Ascending aorta (tissue), 2 donors: ENCODE measurements around the gene MAP3K6. TPM values are rescaled to one million over a fixed set of nuclear protein-coding genes. Genes with fewer than 3 reads are reported as not detected.

Experiments
- DNase-seq, 2 donors: peaks; one replicate each; pipeline ENCODE4 v3.0.0-alpha.2; 2019; ENCODE audit warnings: low spot score in 2 of 2
- H3K27ac ChIP-seq, 2 donors: fragments of 200-600 bp; sonication (generic); one replicate each; pipeline ENCODE4 v1.5.1; 2016 to 2017; ENCODE audit warnings: mild to moderate bottlenecking in 1 of 2
- H3K27me3 ChIP-seq: fragments of 200-600 bp; sonication (generic); one replicate; pipeline ENCODE4 v1.5.1; 2017
- H3K36me3 ChIP-seq, 2 donors: fragments of 200-600 bp; sonication (generic); one replicate each; pipeline ENCODE4 v1.5.1; 2016
- H3K4me1 ChIP-seq, 2 donors: fragments of 200-600 bp; sonication (generic); one replicate each; pipeline ENCODE4 v1.5.1; 2016 to 2017; ENCODE audit warnings: mild to moderate bottlenecking in 1 of 2
- H3K4me3 ChIP-seq, 2 donors: fragments of 200-600 bp; sonication (generic); one replicate each; pipeline ENCODE4 v1.5.1; 2016 to 2017; ENCODE audit warnings: mild to moderate bottlenecking in 1 of 2
- H3K9me3 ChIP-seq, 2 donors: fragments of 200-600 bp; sonication (generic); one replicate each; pipeline ENCODE4 v1.5.1; 2016
- intact Hi-C: fragments of 100-400 bp; cut with DNase I; formaldehyde crosslinking; loops from one replicate; pipeline ENCODE4 v1.15.1; 2023
- total RNA-seq: library from RNA; depleted of rRNA; stranded (reverse); fragments of >200 nt; gene quantifications from one replicate; pipeline ENCODE4 v1.1.0, GENCODE V29; 2016
- TF ChIP-seq, protein P1 (sequence below), 3 experiments: fragments of 200-600 bp in 2 of 3; fragments of 450-650 bp in 1 of 3; sonication (generic) in 2 of 3; IDR thresholded peaks; one replicate each; pipeline ENCODE4 v1.5.1; 2016 to 2019; ENCODE audit warnings: antibody characterized with exemption in 3 of 3, mild to moderate bottlenecking in 1 of 3, moderate library complexity in 1 of 3

The MAP3K6 gene
- total RNA-seq, 1 donor from 2014 or later: 164 TPM

DNA sequence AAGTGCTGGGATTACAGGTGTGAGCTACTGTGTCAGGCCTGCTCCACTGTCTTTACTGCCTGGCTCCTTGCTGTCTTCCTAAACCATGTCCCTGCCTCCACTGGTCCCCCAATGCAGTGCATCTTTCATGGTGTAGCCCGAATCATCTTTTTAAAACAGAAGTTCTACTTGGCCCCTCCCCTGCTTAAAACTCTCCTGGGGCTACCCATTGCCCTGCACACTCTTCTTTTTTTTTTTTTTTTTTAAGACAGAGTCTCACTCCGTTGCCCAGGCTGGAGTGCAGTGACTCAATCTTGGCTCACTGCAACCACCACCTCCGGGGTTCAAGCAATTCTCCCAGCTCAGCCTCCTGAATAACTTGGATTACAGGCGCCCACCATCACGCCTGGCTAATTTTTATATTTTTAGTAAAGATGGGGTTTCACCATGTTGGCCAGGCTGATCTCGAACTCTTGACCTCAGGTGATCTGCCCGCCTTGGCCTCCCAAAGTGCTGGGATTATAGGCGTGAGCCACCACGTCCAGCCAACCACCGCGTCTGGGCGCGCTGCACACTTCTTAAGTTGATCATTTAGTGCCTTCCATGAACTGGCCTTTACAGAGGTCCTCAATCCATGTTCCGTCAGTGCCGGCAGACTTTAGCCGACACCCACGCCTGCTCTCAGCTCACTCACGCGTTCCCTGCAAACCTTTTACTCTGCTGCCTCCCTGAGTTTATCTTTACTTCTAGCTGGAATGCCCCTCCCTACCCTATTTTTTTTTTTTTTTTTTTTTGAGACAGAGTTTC lies 5.5 kb upstream of the MAP3K6 start:
- Histone ChIP-seq H3K9me3 (no peaks in the 10 kb centered on the region), H3K36me3 (no peaks in the 10 kb centered on the region), H3K4me3 (no peak overlapping the region), H3K4me1 (peaks cover 7 to 9% of the 10 kb centered on the region in 2 donors), H3K27me3 (no peaks in the 10 kb centered on the region), H3K27ac (no peak overlapping the region)
- no peak for DNase-seq
- intact Hi-C loops: no loop called here
- TF ChIP-seq, protein P1, sequence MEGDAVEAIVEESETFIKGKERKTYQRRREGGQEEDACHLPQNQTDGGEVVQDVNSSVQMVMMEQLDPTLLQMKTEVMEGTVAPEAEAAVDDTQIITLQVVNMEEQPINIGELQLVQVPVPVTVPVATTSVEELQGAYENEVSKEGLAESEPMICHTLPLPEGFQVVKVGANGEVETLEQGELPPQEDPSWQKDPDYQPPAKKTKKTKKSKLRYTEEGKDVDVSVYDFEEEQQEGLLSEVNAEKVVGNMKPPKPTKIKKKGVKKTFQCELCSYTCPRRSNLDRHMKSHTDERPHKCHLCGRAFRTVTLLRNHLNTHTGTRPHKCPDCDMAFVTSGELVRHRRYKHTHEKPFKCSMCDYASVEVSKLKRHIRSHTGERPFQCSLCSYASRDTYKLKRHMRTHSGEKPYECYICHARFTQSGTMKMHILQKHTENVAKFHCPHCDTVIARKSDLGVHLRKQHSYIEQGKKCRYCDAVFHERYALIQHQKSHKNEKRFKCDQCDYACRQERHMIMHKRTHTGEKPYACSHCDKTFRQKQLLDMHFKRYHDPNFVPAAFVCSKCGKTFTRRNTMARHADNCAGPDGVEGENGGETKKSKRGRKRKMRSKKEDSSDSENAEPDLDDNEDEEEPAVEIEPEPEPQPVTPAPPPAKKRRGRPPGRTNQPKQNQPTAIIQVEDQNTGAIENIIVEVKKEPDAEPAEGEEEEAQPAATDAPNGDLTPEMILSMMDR (IDR thresholded peaks at IDR 0.05): no peak

DNA sequence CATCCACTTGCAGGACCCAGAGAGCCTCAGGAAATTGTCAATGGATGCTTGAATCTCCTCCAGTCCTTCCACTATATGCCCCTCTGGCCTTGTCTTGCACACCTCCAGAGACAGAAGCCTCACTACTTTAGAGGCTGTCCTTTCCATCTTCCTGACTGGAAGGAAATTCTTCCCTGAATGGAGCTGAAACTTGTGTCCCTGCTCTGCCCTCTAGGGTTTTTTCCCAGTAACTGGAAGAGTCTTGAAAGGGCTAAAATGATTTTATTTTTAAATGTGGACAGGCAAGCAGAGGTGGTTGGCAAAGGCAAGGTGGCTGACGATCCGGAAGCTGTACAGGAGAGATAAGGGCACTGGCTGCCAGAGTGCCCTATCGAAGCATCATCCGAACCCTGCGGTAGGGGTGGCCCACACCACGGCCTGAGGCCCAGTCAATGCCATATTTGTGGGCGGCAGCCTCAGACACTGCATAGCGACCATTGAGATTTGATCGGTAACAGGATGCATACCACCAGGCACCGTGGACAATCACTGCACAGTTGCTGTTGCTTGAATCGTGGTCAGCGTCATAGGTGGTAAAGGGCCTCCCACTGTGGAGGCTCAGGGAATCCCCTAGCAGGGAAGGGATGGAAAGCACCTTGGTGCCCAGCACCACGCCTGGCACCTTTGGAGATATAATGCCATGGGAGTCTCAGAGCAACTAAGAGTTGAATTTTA lies 2.3 kb upstream of the MAP3K6 start:
- H3K27ac ChIP-seq: peak overlapping the region; percentile 1 to 13
- intact Hi-C loops: loop anchor here (10.0 kb wide), 1 partner anchor 1756 kb away; the partner anchor contains the start of gene TMEM200B
- H3K9me3 ChIP-seq: no peaks in the 10 kb centered on the region
- H3K4me1 ChIP-seq: peaks cover 21 to 23% of the 10 kb centered on the region in 2 donors
- no peaks in the 10 kb centered on the region for H3K27me3 ChIP-seq
- TF ChIP-seq, protein P1 (IDR thresholded peaks at IDR 0.05): peak in 1 of 3 experiments; percentile 16
- DNase-seq: no peak
- peaks cover 4 to 9% of the 10 kb centered on the region in 2 donors for H3K36me3 ChIP-seq
- H3K4me3 ChIP-seq: no peak overlapping the region

DNA sequence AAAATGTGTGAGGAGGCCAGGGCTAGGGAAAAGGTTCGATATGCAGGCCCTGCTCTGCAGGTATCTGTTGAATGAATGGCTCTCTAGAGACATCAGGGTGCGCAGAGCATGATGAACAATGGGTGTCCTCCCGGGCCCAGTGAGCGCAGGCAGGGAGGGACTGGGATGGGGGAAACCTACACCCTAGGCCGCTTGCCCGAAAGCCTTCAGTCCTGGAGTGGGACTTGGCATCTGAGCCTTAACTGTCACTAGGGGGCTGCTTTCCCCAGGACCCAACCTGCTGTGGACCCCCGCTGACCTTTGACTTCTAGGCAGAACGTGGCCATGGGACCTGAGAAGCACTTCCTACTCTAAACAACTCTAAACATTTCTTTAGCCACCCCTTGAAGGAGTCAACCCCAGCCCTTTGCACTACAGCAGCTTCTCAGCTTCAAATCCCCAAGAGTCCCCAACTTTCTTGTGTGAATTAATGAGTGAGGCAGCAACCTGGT lies 444 bp upstream of the MAP3K6 start:
- intact Hi-C loops: loop anchor here (2.0 to 10.0 kb wide), 2 partner anchors 406 to 1758 kb away; partner anchors contain the start of genes STX12 and TMEM200B

DNA sequence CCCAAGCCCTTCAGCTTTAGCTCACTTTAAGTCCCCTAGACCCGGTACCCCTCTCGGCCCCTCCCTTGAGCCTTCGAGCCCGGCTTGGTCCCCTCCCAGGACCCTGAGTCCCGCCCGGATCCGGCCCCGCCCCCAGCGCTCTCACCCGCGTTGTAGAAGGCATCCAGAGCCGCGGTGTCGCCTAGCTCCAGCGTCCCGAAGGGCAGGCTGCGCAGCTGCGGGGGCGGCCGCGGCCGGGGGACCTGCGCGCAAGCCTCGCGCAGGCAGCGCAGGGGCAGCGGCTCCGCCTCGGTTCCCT lies 699 bp downstream of the MAP3K6 start:
- Histone ChIP-seq H3K27me3 (no peaks in the 10 kb centered on the region), H3K4me3 (peak overlapping the region; percentile 70 to 96), H3K4me1 (peaks cover 21 to 23% of the 10 kb centered on the region in 2 donors), H3K36me3 (peaks cover 34 to 39% of the 10 kb centered on the region in 2 donors), H3K9me3 (no peaks in the 10 kb centered on the region), H3K27ac (peak overlapping the region; percentile 97 to 99)
- intact Hi-C loops: loop anchor here (1.0 to 10.0 kb wide), 3 partner anchors 191 to 1759 kb away; partner anchors contain the start of genes STX12 and TMEM200B
- DNase-seq: peak; percentile 50 to 91
- TF ChIP-seq, protein P1 (IDR thresholded peaks at IDR 0.05): no peak

More for the DNA sequence above, 444 bp upstream of the MAP3K6 start:
- H3K27me3 ChIP-seq: no peaks in the 10 kb centered on the region
- peaks cover 21 to 23% of the 10 kb centered on the region in 2 donors for H3K4me1 ChIP-seq
- H3K36me3 ChIP-seq: peaks cover 22 to 27% of the 10 kb centered on the region in 2 donors
- TF ChIP-seq, protein P1 (IDR thresholded peaks at IDR 0.05): no peak
- DNase-seq: no peak
- no peaks in the 10 kb centered on the region for H3K9me3 ChIP-seq
- peak overlapping the region; percentile 70 to 96 for H3K4me3 ChIP-seq
- H3K27ac ChIP-seq: peak overlapping the region; percentile 97 to 99

DNA sequence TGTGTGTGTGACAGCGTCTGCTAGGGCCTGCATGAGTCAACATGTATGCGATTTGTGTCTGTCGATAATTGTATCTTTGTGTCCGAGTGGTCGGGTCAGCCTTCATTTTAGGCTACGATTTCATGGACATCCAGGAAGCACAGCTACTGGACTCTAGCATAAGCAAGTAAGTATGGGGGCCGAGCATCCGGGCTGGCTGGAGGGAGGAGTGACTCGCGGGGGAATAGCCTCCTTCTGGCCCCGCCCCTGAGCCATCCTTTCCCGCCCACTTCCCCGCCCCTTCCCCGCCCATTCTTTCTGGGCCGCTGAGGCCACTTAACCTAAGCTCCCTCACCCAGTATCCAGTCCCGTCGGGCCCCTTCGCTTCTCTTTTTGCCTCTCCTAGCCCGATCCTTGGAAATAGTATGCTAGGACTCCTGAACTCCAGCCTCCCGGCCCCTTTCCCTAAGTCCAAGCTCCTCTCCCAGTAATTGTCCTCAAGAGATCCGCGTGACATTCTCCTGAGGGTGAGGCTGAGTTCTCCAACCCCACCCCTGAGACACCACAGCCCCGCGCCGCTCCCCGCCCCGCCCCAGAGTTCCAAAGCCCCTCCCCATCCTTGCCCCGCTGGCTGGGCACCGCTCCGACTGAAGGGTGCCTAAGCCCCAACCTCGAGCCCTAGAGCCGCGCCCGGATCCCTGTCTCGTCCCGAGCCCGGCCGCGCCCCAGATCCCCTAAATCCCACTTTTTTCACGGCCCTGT lies 1.2 kb downstream of the MAP3K6 start:
- TF ChIP-seq, protein P1 (IDR thresholded peaks at IDR 0.05): no peak
- no peaks in the 10 kb centered on the region for H3K27me3 ChIP-seq
- H3K4me3 ChIP-seq: peak overlapping the region; percentile 70 to 96
- peak overlapping the region; percentile 97 to 99 for H3K27ac ChIP-seq
- H3K9me3 ChIP-seq: no peaks in the 10 kb centered on the region
- DNase-seq: peak; percentile 66 to 95
- peaks cover 39 to 44% of the 10 kb centered on the region in 2 donors for H3K36me3 ChIP-seq
- H3K4me1 ChIP-seq: peaks cover 21 to 23% of the 10 kb centered on the region in 2 donors
- intact Hi-C loops: loop anchor here (1.0 to 10.0 kb wide), 6 partner anchors 27 to 1759 kb away; partner anchors contain the start of genes FAM76A, GPR3, STX12 and TMEM200B
